Measurements from ENCODE around the gene CDH4. TPM values are rescaled to one million over a fixed set of nuclear protein-coding genes. Genes with fewer than 3 reads are reported as not detected.
"Not testable (repeated sequence)": the region's sequence is repeated elsewhere in the genome, so short reads cannot be mapped to it uniquely, and the experiment has no call there.

The CDH4 gene
- total RNA-seq, 3 donors from 2014 or later (not counting 1 experiment from before 2014, with no cell fraction given): 0.18 TPM; not detected in 2

GRCh38 chr20:61968932-61969331, 716.9 kb downstream of the CDH4 start:
- DNase-seq: no peak
- Mint-ChIP-seq H3K27ac (no peak overlapping the region), H3K9me3 (no peaks in the 10 kb centered on the region), H3K4me3 (no peak overlapping the region), H3K27me3 (ENCODE audit: low read depth in 2 of 2) (peaks cover 0 to 10% of the 10 kb centered on the region in 2 donors), H3K4me1 (peaks cover 5 to 6% of the 10 kb centered on the region in 2 donors), H3K36me3 (no peaks in the 10 kb centered on the region)
- TF ChIP-seq CTCF (IDR thresholded peaks at IDR 0.05): no peak
- ATAC-seq: no peak
- no peak overlapping the region for H3K4me3 ChIP-seq (ENCODE audit: low read length)
- WGBS (ENCODE audit: insufficient coverage): 93% methylated on average over 11 of the region's 11 CpGs
- intact Hi-C loops (cut with micrococcal nuclease): no loop called here
- H3K36me3 ChIP-seq (ENCODE audit: control insufficient read depth, insufficient read depth, low read length): peaks cover 13% of the 10 kb centered on the region
- H3K4me1 ChIP-seq (ENCODE audit: control insufficient read depth, insufficient read depth, low read length): peaks cover 5% of the 10 kb centered on the region
- no peaks in the 10 kb centered on the region for H3K9me3 ChIP-seq (ENCODE audit: control insufficient read depth, insufficient read depth, low read length)
- no peak overlapping the region for H3K27ac ChIP-seq (ENCODE audit: low read length)
- H3K27me3 ChIP-seq (ENCODE audit: control insufficient read depth, insufficient read depth, low read length): peaks cover 5% of the 10 kb centered on the region

- peaks cover 0 to 10% of the 10 kb centered on the region in 2 donors for H3K27me3 Mint-ChIP-seq (ENCODE audit: low read depth in 2 of 2)
- no peak overlapping the region for H3K27ac Mint-ChIP-seq
- no peak for TF ChIP-seq CTCF (IDR thresholded peaks at IDR 0.05)
- Histone ChIP-seq H3K4me3 (ENCODE audit: low read length) (no peak overlapping the region), H3K27me3 (ENCODE audit: control insufficient read depth, insufficient read depth, low read length) (peaks cover 5% of the 10 kb centered on the region), H3K36me3 (ENCODE audit: control insufficient read depth, insufficient read depth, low read length) (peaks cover 17% of the 10 kb centered on the region), H3K9me3 (ENCODE audit: control insufficient read depth, insufficient read depth, low read length) (no peaks in the 10 kb centered on the region), H3K27ac (ENCODE audit: low read length) (no peak overlapping the region), H3K4me1 (ENCODE audit: control insufficient read depth, insufficient read depth, low read length) (peaks cover 5% of the 10 kb centered on the region)
- ATAC-seq: no peak
- DNase-seq: no peak
- peaks cover 5 to 6% of the 10 kb centered on the region in 2 donors for H3K4me1 Mint-ChIP-seq
- H3K36me3 Mint-ChIP-seq: no peaks in the 10 kb centered on the region
- WGBS (ENCODE audit: insufficient coverage): 95% methylated on average over 25 of the region's 27 CpGs
- H3K4me3 Mint-ChIP-seq: no peak overlapping the region
- intact Hi-C loops (cut with micrococcal nuclease): no loop called here
- H3K9me3 Mint-ChIP-seq: no peaks in the 10 kb centered on the region
Observed at GRCh38 chr20:61969806-61970205, 717.7 kb downstream of the CDH4 start.

- H3K27me3 Mint-ChIP-seq (ENCODE audit: low read depth in 2 of 2): peaks cover 0 to 6% of the 10 kb centered on the region in 2 donors
- DNase-seq: no peak
- Histone ChIP-seq H3K4me1 (ENCODE audit: control insufficient read depth, insufficient read depth, low read length) (peaks cover 5% of the 10 kb centered on the region), H3K4me3 (ENCODE audit: low read length) (no peak overlapping the region), H3K36me3 (ENCODE audit: control insufficient read depth, insufficient read depth, low read length) (peaks cover 17% of the 10 kb centered on the region), H3K9me3 (ENCODE audit: control insufficient read depth, insufficient read depth, low read length) (no peaks in the 10 kb centered on the region), H3K27me3 (ENCODE audit: control insufficient read depth, insufficient read depth, low read length) (no peaks in the 10 kb centered on the region), H3K27ac (ENCODE audit: low read length) (no peak overlapping the region)
- H3K4me1 Mint-ChIP-seq: peaks cover 5 to 6% of the 10 kb centered on the region in 2 donors
- ATAC-seq: no peak
- intact Hi-C loops (cut with micrococcal nuclease): no loop called here
- WGBS (ENCODE audit: insufficient coverage): 92% methylated on average over 9 of the region's 14 CpGs
- no peak for TF ChIP-seq CTCF (IDR thresholded peaks at IDR 0.05)
- no peaks in the 10 kb centered on the region for H3K9me3 Mint-ChIP-seq
- H3K27ac Mint-ChIP-seq: no peak overlapping the region
- H3K36me3 Mint-ChIP-seq: no peaks in the 10 kb centered on the region
- H3K4me3 Mint-ChIP-seq: no peak overlapping the region
Observed at GRCh38 chr20:61970357-61970756, 718.3 kb downstream of the CDH4 start.

GRCh38 chr20:61971595-61971994, 719.5 kb downstream of the CDH4 start:
- H3K27ac Mint-ChIP-seq; H3K4me3 ChIP-seq (ENCODE audit: low read length); H3K9me3 Mint-ChIP-seq; H3K4me3 Mint-ChIP-seq; H3K9me3 ChIP-seq (ENCODE audit: control insufficient read depth, insufficient read depth, low read length); ATAC-seq; H3K27me3 Mint-ChIP-seq (ENCODE audit: low read depth in 2 of 2); H3K27ac ChIP-seq (ENCODE audit: low read length); H3K36me3 Mint-ChIP-seq; H3K4me1 Mint-ChIP-seq; DNase-seq; H3K4me1 ChIP-seq (ENCODE audit: control insufficient read depth, insufficient read depth, low read length); intact Hi-C loops (cut with micrococcal nuclease); H3K27me3 ChIP-seq (ENCODE audit: control insufficient read depth, insufficient read depth, low read length): not testable (repeated sequence)
- 97% methylated on average over 11 of the region's 13 CpGs for WGBS (ENCODE audit: insufficient coverage)
- H3K36me3 ChIP-seq (ENCODE audit: control insufficient read depth, insufficient read depth, low read length): peaks cover 20% of the 10 kb centered on the region
